ENCODE measurements around the gene CFAP61.
"Not testable (repeated sequence)": the region's sequence is repeated elsewhere in the genome, so short reads cannot be mapped to it uniquely, and the experiment has no call there.

The CFAP61 gene

DNA sequence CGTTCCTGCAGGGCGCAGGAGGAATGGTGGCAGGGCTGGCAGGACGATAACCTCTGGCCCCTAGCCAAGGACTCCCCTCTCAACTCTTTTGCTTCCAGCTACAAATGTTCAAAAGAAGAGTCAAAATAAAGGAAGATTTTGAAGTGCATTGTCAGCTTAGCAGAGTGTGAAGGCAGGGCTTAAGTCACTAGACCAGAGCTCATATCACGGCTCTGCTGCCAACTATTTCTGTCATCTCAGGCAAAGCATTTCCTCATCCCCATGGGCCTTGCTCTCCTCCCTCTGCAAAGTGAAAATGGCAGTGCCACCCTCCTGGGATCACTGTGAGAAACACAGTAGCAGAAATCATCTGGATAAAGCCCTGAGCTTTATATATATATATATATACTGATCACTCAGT is 36.7 kb downstream of the CFAP61 start:
- DNase-seq (ENCODE audit: low read depth in 2 of 2): no peak

DNA sequence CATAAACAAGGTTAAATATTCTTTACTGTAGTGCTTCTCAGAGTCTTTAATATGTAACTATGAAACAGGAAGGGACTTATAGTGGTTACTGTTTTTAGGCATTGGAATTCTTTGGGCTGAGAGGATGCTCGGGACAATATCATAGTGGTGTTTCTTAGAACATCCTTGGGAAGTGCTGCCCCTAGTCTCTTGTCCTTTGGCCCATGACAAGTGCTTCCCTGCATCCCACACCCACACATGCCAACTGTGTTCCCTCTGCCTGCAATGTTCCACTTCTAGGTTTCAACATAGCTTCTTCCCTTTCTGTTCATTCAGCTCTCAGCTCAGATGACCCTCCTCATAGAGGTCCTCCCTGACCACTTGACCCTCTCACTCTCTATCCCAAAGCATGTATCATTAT is 37.6 kb downstream of the CFAP61 start:
- DNase-seq (ENCODE audit: low read depth in 2 of 2): no peak

DNA sequence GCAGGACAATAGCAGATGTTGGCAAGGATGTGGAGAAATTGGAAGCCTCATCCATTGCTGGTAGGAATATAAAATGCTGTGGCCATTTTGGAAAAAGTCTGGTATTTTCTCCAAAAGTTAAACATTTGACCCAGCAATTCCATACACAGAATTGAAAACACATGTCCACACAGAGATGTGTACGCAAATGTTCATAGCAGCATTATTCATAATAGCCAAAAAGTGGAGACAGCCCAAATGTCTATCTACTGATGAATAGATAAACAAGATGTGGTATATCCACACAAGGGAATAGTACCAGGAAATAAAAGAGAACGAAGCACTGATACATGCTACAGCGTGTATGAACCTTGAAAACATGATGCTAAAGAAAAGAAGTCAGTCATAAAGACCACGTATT is 40.5 kb downstream of the CFAP61 start:
- DNase-seq (ENCODE audit: low read depth in 2 of 2): no peak

DNA sequence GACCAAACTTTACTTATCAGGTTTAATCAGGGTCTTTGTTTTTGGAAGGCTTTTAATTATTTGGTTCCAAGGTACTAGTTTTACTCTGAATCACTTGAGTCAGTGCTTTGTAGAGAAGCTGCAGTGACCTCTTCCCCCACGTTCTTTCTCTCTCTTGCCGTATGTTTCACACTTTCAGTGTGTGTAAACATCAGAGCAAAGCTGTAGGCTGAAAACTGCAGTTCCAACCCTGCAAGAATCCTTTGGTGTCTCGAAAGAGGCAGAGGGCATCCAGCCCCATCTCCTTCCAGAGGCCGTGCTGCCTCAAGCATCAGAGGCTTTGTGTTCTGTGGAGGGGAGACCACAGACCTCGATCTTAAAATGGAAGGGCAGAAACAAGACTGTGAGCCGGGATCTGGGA is 42.1 kb downstream of the CFAP61 start:
- no peak for DNase-seq (ENCODE audit: low read depth in 2 of 2)

DNA sequence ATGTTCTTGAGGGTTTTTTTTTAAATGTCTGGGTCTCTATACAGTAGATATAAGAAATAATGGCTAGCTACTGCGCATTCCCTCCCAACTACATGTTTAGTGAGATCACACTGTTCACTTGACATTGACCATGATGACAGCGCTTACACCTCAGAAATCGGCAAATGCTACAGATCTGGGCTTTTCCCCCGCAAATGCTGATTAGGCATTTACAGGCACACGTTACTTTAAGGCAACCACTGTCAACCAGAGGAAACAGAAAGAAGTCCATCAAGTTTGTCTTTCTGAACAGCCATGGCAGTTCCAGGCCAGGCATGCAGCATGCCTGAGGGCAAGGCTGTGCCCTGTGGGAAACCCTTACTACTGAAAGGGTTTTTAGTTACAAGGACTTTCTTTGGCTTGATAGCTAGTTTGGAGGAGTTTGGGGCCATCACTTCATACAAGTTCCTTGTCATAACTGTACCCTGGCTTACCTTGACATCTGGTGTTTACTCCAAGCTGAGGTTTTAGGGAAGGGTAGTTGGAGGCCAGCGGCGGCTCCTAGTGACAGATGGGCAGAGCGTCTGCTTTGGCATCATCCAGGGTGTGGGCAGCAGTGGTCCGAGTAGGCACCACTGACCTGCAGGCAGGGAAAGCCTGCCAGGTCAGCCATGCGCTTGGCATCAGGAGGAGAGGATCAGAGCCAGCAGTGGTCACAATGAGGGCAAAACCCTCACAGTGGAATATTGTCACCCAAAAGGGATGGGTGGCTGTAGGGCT is 43.0 kb downstream of the CFAP61 start:
- no peak for DNase-seq (ENCODE audit: low read depth in 2 of 2)

DNA sequence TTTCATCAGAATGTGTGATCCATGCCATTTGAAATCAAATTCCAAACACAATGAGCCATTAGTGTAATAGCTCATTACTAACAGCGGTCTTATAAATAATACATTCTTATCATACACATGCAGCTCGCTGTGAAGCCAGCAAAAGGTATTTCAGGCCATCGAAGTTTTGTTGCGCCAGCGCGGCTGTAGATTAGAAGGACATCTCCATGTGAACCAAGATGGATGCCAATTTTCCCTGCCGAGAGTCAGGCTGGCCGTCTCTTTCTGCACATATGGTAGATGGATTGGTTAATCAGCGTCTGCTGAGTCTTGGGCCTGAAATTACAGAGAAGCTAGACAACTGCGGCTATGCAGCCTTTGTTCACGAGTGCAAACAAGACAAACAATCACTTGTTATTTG is 44.1 kb downstream of the CFAP61 start:
- DNase-seq (ENCODE audit: low read depth in 2 of 2): no peak

DNA sequence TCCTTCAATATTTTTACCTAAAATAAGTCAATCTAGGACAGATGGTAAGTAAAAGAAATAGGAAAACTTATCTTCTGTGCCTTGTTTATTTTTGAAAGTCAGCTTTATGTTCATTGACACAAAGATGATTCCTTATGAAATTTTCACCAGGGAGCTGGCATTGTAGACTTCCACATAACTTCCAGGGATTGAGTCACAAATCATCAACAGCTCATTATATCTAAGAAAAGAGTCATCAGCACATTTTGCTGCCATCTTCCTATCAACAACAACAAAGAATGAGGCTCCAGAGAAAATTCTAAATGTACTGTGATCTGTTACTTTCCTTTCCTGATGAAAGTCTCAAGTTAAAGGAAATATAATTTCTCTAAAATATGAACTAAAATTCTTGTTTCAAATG is 48.5 kb downstream of the CFAP61 start:
- no peak for DNase-seq (ENCODE audit: low read depth in 2 of 2)

DNA sequence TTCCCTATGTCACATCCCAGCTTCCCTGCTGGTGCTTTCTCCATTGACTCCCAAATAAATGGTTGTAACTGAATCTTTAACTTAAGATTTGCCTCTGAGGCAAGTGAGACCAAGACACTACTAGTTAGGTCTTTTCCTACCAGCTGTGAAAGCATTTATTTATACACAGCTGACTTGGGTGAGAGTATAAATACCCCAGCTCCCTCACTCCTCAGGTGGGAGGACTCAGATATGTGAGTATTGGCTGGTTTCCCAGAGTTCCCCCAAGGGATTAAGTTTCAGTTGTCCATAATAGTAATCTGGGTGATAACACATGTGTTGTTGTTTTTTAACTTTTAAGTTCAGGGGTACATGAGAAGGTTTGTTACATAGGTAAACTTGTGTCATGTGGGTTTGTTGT is 49.8 kb downstream of the CFAP61 start:
- no peak for DNase-seq (ENCODE audit: low read depth in 2 of 2)

DNA sequence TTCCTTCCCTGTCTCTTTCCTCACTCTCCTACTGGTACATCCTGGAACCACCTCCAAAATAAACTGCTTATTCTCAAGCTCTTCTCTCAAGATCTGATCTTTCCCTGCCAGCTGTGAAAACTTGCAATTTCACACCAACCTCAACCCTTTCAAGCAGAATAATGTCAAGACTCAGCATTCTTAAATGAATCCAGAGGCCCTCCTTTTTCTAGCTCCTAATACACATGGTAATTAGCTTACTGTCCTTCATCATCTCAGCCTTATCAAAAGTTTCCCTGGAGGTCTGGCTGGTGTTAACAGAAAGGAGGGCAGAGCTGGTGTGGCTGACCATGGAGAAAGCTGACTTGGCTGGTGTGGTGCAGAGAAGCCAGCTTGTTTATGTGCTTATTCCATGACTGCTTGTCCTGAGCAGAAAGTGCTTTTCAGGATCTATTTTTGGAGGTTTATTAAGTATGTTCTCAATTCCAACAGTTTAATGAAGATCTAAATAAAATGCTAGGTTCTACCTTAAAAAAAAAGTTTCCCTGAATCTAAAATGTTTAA is 50.5 kb downstream of the CFAP61 start:
- no peak for DNase-seq (ENCODE audit: low read depth in 2 of 2)

DNA sequence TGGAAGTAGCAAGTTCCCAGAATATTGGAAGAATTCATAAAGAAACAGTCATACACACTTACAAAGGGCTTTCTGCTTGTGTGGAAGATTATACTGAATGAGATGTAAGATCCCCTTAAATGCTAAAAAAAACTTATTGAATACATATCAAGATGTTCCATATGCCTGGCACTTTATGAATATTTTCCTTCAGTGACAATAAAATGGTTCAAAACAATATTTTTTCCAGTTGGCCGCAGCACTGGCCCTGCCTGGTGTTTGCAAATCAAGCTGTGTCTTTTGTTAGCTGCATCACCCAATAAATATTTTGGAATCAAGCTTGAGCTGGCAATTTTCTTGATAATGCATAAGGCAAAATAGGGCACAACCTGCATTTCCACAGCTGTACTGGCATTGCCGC is 51.2 kb downstream of the CFAP61 start:
- no peak for DNase-seq (ENCODE audit: low read depth in 2 of 2)

DNA sequence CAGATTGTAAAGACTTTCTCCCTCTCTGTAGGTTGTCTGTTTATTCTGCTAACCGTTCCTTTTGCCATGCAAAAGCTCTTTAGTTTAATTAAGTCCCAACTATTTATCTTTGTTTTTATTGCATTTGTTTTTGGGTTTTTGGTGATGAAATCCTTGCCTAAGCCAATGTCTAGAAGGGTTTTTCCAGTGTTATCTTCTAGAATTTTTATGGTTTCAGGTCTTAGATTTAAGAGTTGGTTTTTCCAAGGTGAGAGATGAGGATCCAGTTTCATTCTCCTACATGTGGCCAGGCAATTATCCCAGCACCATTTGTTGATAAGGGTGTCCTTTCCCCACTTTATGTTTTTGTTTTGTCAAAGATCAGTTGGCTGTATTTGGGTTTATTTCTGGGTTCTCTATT is 70.9 kb downstream of the CFAP61 start:
- DNase-seq (ENCODE audit: low read depth in 2 of 2): not testable (repeated sequence)

DNA sequence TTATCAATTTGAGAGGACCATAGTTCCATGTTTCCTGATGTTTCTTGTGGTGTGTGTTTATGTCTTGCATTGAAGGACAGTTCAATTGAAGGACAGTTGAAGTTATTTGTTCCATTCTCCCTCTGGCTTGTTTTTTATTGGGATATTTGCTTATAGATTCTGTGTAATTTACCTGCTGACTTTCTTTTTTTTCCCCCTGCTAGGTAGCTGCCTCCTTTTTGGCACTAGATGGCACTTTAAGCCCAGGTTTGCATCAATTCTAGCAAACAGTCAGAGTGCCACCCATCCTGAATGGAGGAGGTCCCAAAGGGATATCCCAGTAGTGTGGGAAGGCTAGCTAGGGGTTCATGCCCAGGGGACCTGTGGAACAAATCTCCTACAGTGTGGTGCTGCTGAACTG is 78.1 kb downstream of the CFAP61 start:
- no peak for DNase-seq (ENCODE audit: low read depth in 2 of 2)

DNA sequence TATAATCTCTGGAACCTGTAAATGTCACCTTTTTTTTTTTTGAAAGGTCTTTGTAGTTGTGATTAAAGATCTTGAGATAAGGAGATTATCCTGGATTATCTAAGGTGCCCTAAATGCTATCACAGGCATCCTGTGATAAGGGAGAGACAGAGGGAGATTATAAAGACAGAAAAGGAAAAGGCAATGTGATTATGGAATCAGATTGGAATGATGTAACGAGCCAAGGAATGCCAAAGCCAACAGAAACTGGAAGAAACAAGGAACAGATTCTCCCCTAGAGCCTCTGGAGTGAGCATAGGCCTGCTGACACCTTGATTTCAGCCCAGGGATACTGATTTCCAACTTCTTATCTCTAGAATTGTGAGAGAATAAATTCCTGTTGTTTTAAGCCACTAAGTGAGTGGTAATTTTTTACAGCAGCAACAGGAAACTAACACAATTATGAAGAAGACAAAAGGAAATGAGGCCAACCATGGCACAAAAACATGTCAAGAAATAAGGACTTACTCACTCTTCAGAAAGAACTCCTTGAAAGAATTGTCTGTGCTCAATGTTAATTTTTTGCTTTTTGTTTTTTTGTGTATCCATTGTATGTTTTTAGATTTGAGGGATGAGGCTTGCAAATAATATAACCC is 82.7 kb downstream of the CFAP61 start:
- no peak for DNase-seq (ENCODE audit: low read depth in 2 of 2)

DNA sequence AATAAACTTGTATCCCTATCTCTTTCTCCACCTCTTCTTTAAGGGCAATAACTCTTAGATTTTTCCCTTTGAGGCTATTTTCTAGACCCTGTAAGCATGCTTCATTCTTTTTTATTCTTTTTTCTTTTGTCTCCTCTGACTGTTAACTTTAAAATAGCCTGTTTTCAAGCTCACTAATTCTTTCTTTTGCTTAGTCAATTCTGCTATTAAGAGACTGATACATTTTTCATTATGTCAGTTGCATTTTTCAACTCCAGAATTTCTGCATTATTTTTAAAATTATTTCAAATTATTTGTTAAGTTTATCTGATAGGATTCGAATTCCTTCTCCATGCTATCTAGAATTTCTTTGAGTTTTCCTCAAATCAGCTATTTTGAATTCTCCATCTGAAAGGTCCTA is 84.0 kb downstream of the CFAP61 start:
- no peak for DNase-seq (ENCODE audit: low read depth in 2 of 2)

DNA sequence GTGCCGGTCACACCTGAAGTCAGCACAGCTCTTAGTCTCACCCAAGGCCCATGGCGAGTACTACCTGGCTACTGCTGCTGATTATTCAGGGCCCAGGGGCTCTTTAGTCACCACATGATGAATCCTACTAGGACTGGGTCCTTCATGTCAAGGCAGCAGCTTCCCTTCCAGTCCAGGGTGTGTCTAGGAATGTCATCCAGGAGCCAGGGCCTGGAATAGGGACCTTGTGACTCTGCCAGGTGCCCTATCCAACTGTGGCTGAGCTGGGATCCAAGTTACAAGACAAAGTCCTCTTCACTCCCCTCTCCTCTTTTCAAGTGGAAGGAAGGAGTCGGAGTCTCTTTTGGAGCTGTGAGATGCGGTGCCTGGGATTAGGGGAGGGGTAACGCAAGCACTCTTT is 85.5 kb downstream of the CFAP61 start:
- DNase-seq (ENCODE audit: low read depth in 2 of 2): no peak

DNA sequence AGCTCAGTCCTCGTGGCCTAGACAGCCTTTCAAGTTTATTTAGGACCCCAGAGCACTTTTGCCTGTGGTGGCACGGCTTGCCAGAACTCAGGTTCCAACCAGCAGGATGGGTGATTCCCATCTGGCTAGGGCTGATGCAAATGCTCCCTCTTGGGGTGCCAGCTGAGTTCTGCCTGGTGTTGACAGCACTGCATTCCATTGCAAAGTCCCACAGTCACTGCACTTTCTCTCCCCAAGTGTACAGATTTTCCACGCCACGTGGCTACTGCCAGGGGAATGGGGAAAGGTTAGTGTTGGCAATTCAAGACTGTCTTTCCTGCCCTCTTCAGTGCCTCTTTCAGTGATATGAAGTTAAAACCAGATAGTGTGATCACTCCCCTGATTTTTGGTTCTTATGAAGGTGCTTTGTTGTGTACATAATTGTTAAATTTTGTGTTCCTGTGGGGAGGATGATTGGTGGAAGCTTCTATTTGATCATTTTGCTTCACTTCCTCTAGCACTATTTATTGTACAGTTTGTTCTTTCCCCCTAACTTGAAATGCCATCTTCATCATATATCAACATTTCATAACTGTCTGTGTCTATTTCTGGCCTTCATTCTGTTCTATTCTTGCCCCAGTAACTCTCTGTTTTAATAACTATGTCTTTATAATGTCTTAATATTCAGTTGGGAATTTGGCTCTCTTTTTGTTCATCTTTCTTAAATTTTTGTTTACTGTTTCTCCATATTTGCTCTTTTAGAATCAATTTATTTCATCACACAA is 86.2 kb downstream of the CFAP61 start:
- DNase-seq (ENCODE audit: low read depth in 2 of 2): no peak

DNA sequence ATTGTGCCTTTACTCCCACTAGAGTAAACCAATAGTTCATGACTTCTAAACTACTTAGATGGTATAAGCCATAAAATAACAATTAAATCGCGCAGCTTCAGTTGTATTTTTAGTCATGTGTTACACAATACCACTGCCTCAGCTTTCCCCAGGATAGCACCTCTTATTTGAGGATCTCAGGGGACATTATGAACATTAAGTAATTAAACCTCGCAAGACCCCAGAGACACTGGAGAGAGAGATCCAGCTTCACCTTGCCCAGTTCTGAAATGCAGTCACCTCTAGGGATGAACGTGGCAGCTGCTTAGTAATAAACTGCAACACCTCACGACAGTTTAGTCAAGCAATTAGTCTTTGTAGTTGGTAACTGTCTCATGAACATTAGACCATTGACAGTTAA is 87.1 kb downstream of the CFAP61 start:
- no peak for DNase-seq (ENCODE audit: low read depth in 2 of 2)

DNA sequence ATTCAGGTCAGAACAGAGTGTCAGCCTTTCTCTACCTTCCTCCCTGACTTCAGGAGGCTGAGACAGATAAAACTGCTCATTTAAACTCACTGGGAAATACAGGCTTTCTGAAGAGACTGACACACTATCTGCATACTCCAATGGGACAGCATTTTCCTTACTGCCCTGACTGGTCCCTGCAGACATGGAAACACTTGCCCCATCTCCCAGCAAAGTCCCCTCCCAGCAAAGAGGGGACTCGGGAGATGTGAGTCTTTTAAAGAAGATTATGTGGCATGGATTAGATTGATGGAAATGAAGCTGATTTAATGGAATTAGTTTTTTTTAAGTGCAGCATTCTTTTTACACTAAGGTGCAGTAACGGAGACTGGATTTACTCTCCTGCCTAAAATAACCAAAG is 90.8 kb downstream of the CFAP61 start:
- no peak for DNase-seq (ENCODE audit: low read depth in 2 of 2)

DNA sequence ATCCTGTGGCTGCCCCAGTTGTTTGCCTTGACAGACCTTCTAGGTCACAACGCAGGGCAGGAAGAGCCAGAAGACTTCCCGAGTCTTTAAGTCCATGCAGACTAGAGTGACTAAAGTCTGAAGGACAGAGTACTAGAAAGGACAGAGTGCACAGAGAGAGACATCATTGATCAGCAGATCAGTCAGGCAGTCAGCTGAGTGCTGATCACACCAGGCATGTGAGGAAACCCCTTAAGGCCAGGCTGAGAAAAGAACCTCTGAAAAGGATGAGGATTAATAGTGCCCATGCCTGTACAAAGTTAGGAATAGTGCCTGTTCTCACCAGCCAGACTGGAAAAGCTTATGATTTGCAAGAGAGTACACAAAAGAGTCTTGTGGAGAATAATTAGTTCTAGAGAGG is 91.3 kb downstream of the CFAP61 start:
- no peak for DNase-seq (ENCODE audit: low read depth in 2 of 2)

DNA sequence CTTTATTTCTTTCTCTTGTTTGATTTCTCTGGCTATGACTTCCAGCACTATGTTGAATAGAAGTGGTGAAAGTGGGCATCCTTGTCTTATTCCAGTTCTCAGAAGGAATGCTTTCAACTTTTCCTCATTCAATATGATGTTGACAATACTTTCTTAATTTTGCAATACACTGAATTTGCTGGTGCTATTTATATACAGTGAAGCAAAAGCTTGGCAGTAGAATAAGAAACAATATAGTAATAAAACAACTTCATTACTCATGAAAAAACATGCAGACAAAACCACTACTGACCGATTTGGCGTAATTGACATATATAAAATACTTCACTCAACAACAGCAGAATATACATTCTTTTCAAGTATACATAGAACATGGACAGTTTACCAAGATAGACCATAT is 96.4 kb downstream of the CFAP61 start:
- DNase-seq (ENCODE audit: low read depth in 2 of 2): no peak

DNA sequence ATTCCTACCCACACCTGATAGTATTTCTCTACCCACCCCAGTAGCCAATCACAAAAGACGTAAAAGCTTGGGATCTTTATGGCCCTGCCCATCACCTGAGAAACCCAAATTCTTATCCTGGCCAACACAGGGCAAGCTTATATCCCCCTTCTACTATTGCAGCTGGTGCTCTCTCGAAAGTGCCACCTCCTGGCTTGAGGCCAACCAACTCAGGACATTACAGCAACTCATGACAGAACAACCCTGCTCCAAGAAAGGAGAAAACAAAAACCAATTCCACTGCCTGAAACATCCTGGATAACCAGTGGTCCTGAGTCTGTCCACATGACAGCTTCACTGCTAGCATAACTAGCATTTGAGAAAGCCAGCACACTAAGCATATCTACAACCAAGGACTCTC is 97.9 kb downstream of the CFAP61 start:
- DNase-seq (ENCODE audit: low read depth in 2 of 2): no peak

DNA sequence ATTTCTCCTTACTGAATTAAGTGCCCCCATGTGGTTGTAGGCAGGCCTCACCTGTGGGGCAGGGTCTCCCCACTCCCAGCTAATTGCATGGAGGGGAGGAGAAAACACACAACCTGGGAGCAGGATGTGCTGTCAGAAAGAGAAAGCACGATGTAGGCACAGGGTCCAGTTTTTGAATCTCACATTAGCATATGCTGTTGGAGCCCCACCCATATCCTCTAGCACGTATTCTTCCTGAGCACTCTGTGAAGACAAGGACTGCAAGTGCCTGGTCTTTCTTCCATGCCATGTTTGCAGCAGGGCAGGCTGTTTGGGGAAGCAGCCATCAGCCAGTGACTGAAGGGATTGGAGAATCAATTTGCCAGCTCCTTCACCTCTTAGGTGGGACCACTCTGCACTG is 108.2 kb downstream of the CFAP61 start:
- DNase-seq (ENCODE audit: low read depth in 2 of 2): no peak

DNA sequence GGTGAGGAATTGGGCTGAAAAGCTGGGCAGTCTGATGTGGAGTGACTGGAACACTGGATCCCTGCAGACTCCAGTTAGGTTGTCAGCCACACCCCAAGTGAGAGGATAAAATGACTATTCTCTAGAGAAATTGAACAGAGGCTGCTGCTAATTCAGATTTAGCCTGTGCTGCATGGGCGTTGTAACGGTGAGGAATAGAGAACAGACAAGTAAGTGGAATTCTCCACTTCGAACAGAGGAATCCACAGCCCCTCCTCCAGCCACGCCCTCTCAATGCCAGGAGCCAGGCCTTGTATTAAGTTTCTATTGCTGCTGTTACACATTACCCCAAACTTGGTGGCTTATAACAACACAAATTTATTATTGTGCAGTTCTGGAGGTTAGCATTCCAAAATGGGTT is 109.3 kb downstream of the CFAP61 start:
- no peak for DNase-seq (ENCODE audit: low read depth in 2 of 2)
